BJ (cell line): ENCODE results near the gene CHPF2. TPM values are rescaled to one million over a fixed set of nuclear protein-coding genes. Genes with fewer than 3 reads are reported as not detected.

ENCODE experiments used
- CTCF ChIA-PET: fragments of 350-600 bp; formaldehyde crosslinking; extraction: SDS; loops from one replicate; lab custom pipeline; 2021; ENCODE audit warnings: antibody characterized with exemption, inconsistent platforms; lab: Yijun Ruan, JAX
- POLR2A ChIA-PET: fragments of 300-600 bp; sonication (Branson Sonifier 250); formaldehyde crosslinking; extraction: SDS; loops from one replicate; lab custom pipeline; 2021; ENCODE audit warnings: antibody characterized with exemption; lab: Charles Lee
- DNase-seq: peaks from one replicate; pipeline ENCODE4 v3.0.0-alpha.2; 2011; ENCODE audit warnings: low read depth
- H3K27me3 ChIP-seq: 2 replicates; pipeline ENCODE4 v1.6.0; 2011; ENCODE audit warnings: low read length; ENCODE audit not compliant: control insufficient read depth, insufficient read depth
- H3K36me3 ChIP-seq: 2 replicates; pipeline ENCODE4 v1.5.1; 2011; ENCODE audit warnings: low read length; ENCODE audit not compliant: control insufficient read depth, insufficient read depth
- H3K4me3 ChIP-seq: 2 replicates; pipeline ENCODE4 v1.5.1; 2011; ENCODE audit warnings: low read depth, mild to moderate bottlenecking, control low read depth, low read length
- CTCF ChIP-seq: IDR thresholded peaks from 2 replicates; pipeline ENCODE4 v1.5.1; 2011; ENCODE audit warnings: low read depth, mild to moderate bottlenecking, control low read depth, inconsistent platforms, low read length, moderate library complexity; ENCODE audit not compliant: insufficient read depth
- polyA plus RNA-seq: library from polyadenylated mRNA; depleted of rRNA; stranded (reverse); fragments of >200 nt; gene quantifications from 2 replicates; pipeline ENCODE4 v1.2.3, GENCODE V29; 2011

Gene CHPF2
- polyA plus RNA-seq, 1 experiment, result 42.6 TPM

- TF ChIP-seq CTCF, result no peak
- H3K27me3 ChIP-seq, result peaks cover 3% of the 10 kb centered on the region; the same call in 1 of the 2 replicates
- ChIA-PET CTCF (no interaction called here), POLR2A (no interaction called here)
- H3K4me3 ChIP-seq, result no peak overlapping the region
- peak; percentile 22 for DNase-seq
- no peaks in the 10 kb centered on the region for H3K36me3 ChIP-seq
These were observed 39.5 kb downstream of the CHPF2 start for GRCh38 chr7:151271699-151272355.

GRCh38 chr7:151272405-151272804 is 40.1 kb downstream of the CHPF2 start:
- ChIA-PET POLR2A (no interaction called here), CTCF (interaction anchor here (0.9 to 1.2 kb wide), 2 partner anchors 20 to 43 kb away, joined by 3 read pairs; no protein-coding TSS in a partner anchor)
- Histone ChIP-seq H3K36me3 (no peaks in the 10 kb centered on the region), H3K27me3 (peaks cover 3% of the 10 kb centered on the region; the same call in 1 of the 2 replicates), H3K4me3 (no peak overlapping the region)
- TF ChIP-seq CTCF, result no peak
- no peak for DNase-seq

- TF ChIP-seq CTCF, result no peak
- peaks cover 3% of the 10 kb centered on the region for H3K27me3 ChIP-seq
- CTCF ChIA-PET, result interaction anchor here (0.9 to 1.2 kb wide), 3 partner anchors 18 to 43 kb away, joined by 3 read pairs; no protein-coding TSS in a partner anchor
- DNase-seq, result no peak
- no peak overlapping the region for H3K4me3 ChIP-seq
- no peaks in the 10 kb centered on the region for H3K36me3 ChIP-seq
- POLR2A ChIA-PET, result no interaction called here
These were observed 40.6 kb downstream of the CHPF2 start for GRCh38 chr7:151272877-151273276.

- CTCF ChIA-PET, result interaction anchor here (0.9 to 1.2 kb wide), 3 partner anchors 19 to 42 kb away, joined by 3 read pairs; no protein-coding TSS in a partner anchor
- no peak for TF ChIP-seq CTCF
- no peak for DNase-seq
- Histone ChIP-seq H3K36me3 (no peaks in the 10 kb centered on the region), H3K27me3 (peaks cover 3% of the 10 kb centered on the region), H3K4me3 (no peak overlapping the region)
- POLR2A ChIA-PET, result no interaction called here
These were observed 41.5 kb downstream of the CHPF2 start for GRCh38 chr7:151273651-151274390.

- H3K27me3 ChIP-seq, result peaks cover 1% of the 10 kb centered on the region
- CTCF ChIA-PET, result no interaction called here
- POLR2A ChIA-PET, result no interaction called here
These were observed 42.1 kb downstream of the CHPF2 start for GRCh38 chr7:151274396-151274795.

More at GRCh38 chr7:151274396-151274795, 42.1 kb downstream of the CHPF2 start:
- no peak for TF ChIP-seq CTCF
- no peak overlapping the region for H3K4me3 ChIP-seq
- DNase-seq, result no peak
- no peaks in the 10 kb centered on the region for H3K36me3 ChIP-seq
